SK-N-SH treated with all-trans-retinoic acid at 6 μM for 48 hours (cell line): ENCODE measurements around the gene N4BP2.

Source experiments
- ATAC-seq: fragments of 200-7000 bp; cut with Tn5 transposase; 3 replicates; pipeline ENCODE4 v1.9.1; 2020; ENCODE audit warnings: mild to moderate bottlenecking, moderate library complexity
- ARNTL ChIP-seq: fragments of 450-650 bp; formaldehyde crosslinking; IDR thresholded peaks from 2 replicates; pipeline ENCODE4 v1.5.0; 2020; ENCODE audit warnings: low read depth, mild to moderate bottlenecking, moderate library complexity, borderline replicate concordance
- BACH2 ChIP-seq: fragments of 250-450 bp; sonication (Bioruptor Pico); IDR thresholded peaks from 2 replicates; pipeline ENCODE4 v1.9.0; 2021; ENCODE audit warnings: mild to moderate bottlenecking, borderline replicate concordance
- CSDC2 ChIP-seq: fragments of 250-450 bp; sonication (Bioruptor Pico); IDR thresholded peaks from 2 replicates; pipeline ENCODE4 v1.5.0; 2020; ENCODE audit warnings: mild to moderate bottlenecking, moderate library complexity
- CSRNP3 ChIP-seq: fragments of 250-450 bp; sonication (Bioruptor Pico); IDR thresholded peaks from 2 replicates; pipeline ENCODE4 v1.5.1; 2021; ENCODE audit warnings: mild to moderate bottlenecking, moderate library complexity
- ESRRG ChIP-seq: fragments of 250-450 bp; sonication (Bioruptor Pico); IDR thresholded peaks from 2 replicates; pipeline ENCODE4 v1.6.1; 2021; ENCODE audit warnings: mild to moderate bottlenecking
- GLIS3 ChIP-seq: fragments of 250-450 bp; sonication (Bioruptor Pico); IDR thresholded peaks from 2 replicates; pipeline ENCODE4 v1.5.0; 2020; ENCODE audit warnings: mild to moderate bottlenecking, moderate library complexity
- ISL1 ChIP-seq: fragments of 250-450 bp; sonication (Bioruptor Pico); IDR thresholded peaks from 2 replicates; pipeline ENCODE4 v2.1.2; 2022; ENCODE audit warnings: mild to moderate bottlenecking, moderate library complexity
- OSR1 ChIP-seq: fragments of 250-450 bp; sonication (Bioruptor Pico); IDR thresholded peaks from 2 replicates; pipeline ENCODE4 v1.8.0; 2022; ENCODE audit warnings: moderate library complexity, mild to moderate bottlenecking, inconsistent platforms
- RARB ChIP-seq: fragments of 250-450 bp; sonication (Bioruptor Pico); IDR thresholded peaks from 2 replicates; pipeline ENCODE4 v1.8.0; 2021; ENCODE audit warnings: mild to moderate bottlenecking, moderate library complexity
- TCF4 ChIP-seq: fragments of 250-450 bp; sonication (Bioruptor Pico); IDR thresholded peaks from 2 replicates; pipeline ENCODE4 v1.8.0; 2021; ENCODE audit warnings: mild to moderate bottlenecking, moderate library complexity, borderline replicate concordance
- TOX ChIP-seq: fragments of 250-450 bp; sonication (Bioruptor Pico); IDR thresholded peaks from 2 replicates; pipeline ENCODE4 v1.8.0; 2021; ENCODE audit warnings: mild to moderate bottlenecking, moderate library complexity, borderline replicate concordance
- ZC3H10 ChIP-seq: fragments of 250-450 bp; sonication (Bioruptor Pico); IDR thresholded peaks from 2 replicates; pipeline ENCODE4 v1.5.1; 2021; ENCODE audit warnings: mild to moderate bottlenecking, moderate library complexity
- ZFP3 ChIP-seq: fragments of 250-450 bp; sonication (Bioruptor Pico); IDR thresholded peaks from 2 replicates; pipeline ENCODE4 v1.5.0; 2020; ENCODE audit warnings: mild to moderate bottlenecking, moderate library complexity
- ZNF565 ChIP-seq: fragments of 450-650 bp; formaldehyde crosslinking; conservative IDR thresholded peaks from 2 replicates; pipeline ENCODE4 v1.5.0; 2020; ENCODE audit warnings: low read depth, mild to moderate bottlenecking, moderate library complexity
- ZNF8 ChIP-seq: fragments of 450-650 bp; formaldehyde crosslinking; IDR thresholded peaks from 2 replicates; pipeline ENCODE4 v1.5.0; 2020; ENCODE audit warnings: mild to moderate bottlenecking, moderate library complexity
- TF ChIP-seq, protein P1 (sequence below): fragments of 250-450 bp; sonication (Bioruptor Pico); IDR thresholded peaks from 2 replicates; pipeline ENCODE4 v1.8.0; 2021; ENCODE audit warnings: low read depth, mild to moderate bottlenecking, moderate library complexity, borderline replicate concordance
- TF ChIP-seq, protein P2 (sequence below): fragments of 250-450 bp; sonication (Bioruptor Pico); IDR thresholded peaks from 2 replicates; pipeline ENCODE4 v1.5.1; 2020; ENCODE audit warnings: low read depth, mild to moderate bottlenecking, moderate library complexity

The N4BP2 gene

GRCh38 chr4:40190019-40190418 lies 133.4 kb downstream of the N4BP2 start:
- TF ChIP-seq ESRRG (CRISPR knock-in tag) (no peak), ZNF565 (CRISPR knock-in tag) (no peak)
- TF ChIP-seq, all 23 proteins: peak for 0
- ATAC-seq, result no peak

GRCh38 chr4:40190465-40190864 lies 133.8 kb downstream of the N4BP2 start:
- ATAC-seq, result no peak
- TF ChIP-seq, protein P1, sequence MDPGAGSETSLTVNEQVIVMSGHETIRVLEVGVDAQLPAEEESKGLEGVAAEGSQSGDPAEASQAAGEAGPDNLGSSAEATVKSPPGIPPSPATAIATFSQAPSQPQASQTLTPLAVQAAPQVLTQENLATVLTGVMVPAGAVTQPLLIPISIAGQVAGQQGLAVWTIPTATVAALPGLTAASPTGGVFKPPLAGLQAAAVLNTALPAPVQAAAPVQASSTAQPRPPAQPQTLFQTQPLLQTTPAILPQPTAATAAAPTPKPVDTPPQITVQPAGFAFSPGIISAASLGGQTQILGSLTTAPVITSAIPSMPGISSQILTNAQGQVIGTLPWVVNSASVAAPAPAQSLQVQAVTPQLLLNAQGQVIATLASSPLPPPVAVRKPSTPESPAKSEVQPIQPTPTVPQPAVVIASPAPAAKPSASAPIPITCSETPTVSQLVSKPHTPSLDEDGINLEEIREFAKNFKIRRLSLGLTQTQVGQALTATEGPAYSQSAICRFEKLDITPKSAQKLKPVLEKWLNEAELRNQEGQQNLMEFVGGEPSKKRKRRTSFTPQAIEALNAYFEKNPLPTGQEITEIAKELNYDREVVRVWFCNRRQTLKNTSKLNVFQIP (CRISPR knock-in tag), result no peak
- TF ChIP-seq OSR1 (no peak), ZNF8 (CRISPR knock-in tag) (no peak), ZC3H10 (no peak), ZFP3 (CRISPR knock-in tag) (no peak), ESRRG (CRISPR knock-in tag) (no peak), CSRNP3 (no peak), TCF4 (CRISPR knock-in tag) (no peak), ISL1 (CRISPR knock-in tag) (no peak)

DNA sequence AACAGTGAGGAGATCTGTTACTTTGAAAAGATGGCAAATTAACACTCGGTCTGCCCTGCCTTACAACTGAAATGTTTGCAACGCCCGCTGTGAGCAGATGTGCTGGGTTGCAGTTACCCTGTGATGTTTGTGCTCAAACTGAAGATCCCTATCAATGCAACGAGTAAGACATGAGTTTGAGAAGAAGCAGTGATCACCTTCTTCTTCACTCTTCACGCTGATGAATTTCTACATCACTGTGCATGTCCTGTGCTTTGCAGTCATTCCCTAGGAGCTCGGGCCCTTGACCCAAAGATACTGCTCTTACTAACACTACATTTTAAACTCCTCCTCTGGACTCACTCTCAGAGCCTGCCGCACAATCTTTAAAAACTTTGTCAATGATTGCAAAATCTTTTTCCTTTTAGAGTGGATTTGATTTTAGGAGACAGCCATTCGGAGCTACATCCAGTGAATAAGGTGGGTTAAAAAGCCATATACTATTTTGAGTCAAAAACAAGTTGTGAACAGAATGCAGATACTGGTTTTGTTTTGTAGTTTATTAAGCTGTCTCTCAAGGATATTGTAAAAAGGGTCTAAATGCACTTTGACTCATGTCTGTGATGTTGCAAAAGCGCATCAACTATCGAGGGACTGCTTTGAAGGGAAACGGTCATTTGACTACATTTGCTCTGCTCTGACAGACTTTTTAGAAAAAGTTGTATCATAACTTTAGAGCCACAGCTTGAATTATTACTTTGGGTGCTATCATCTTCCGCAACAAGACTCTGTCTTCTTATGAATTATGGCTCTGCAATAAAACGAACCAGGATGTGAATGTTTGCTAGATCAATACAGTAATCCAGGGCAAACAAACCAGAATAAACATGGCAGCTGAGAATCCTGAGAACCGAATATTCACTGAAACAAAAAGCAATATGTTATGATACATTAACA lies 134.5 kb downstream of the N4BP2 start:
- TF ChIP-seq TOX (CRISPR knock-in tag), result no peak
- TF ChIP-seq BACH2 (CRISPR knock-in tag), result no peak
- no peak for TF ChIP-seq ISL1 (CRISPR knock-in tag)
- TF ChIP-seq ESRRG (CRISPR knock-in tag), result no peak
- TF ChIP-seq, protein P2, sequence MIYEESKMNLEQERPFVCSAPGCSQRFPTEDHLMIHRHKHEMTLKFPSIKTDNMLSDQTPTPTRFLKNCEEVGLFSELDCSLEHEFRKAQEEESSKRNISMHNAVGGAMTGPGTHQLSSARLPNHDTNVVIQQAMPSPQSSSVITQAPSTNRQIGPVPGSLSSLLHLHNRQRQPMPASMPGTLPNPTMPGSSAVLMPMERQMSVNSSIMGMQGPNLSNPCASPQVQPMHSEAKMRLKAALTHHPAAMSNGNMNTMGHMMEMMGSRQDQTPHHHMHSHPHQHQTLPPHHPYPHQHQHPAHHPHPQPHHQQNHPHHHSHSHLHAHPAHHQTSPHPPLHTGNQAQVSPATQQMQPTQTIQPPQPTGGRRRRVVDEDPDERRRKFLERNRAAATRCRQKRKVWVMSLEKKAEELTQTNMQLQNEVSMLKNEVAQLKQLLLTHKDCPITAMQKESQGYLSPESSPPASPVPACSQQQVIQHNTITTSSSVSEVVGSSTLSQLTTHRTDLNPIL (CRISPR knock-in tag), result no peak
- no peak for TF ChIP-seq ZC3H10
- TF ChIP-seq CSDC2 (CRISPR knock-in tag), result no peak
- no peak for TF ChIP-seq TCF4 (CRISPR knock-in tag)
- TF ChIP-seq GLIS3, result no peak

DNA sequence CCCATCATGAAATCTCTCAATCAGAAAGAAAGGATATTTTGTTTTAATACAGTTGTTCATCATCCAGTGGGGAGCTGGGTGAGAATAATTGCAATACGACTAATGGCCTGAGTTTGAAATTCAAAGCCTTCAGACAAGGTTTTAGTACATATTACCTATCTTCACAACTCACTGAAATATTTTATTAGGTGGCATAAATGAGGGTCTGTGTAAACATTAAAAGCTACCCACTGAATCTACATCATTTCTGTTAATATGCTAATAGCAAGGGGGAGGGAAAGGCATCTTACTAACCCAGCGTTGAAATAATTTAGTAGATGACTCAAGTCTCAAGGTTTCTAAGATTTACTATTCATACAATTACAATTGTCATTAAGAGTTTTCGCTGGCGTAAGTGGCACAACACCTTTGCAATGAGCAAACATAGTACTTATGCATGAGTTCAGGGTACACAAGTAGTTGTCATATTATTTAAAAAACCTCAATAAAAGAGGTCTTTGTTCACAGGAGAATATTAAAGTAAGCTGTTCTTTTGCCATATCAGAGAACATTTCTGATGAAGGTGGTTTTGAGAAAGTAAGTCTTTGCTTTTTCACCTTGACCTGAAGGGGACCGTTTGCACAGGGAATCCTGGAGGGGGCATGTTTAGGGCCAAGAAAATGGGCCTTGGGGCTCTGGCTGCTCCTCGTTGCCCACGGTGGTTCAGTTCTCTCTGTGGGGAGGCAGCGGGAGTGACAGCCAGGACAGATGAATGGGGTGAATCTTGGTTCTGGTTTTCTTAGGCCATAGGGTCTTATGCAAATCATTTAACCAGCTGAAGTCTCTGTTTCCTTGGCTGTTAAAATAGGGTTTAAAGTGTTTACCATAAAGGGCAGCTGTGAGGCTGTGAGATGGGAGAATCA lies 135.7 kb downstream of the N4BP2 start:
- no peak for ATAC-seq
- TF ChIP-seq TCF4 (CRISPR knock-in tag) (no peak), ESRRG (CRISPR knock-in tag) (no peak), ISL1 (CRISPR knock-in tag) (no peak), ARNTL (CRISPR knock-in tag) (no peak), TOX (CRISPR knock-in tag) (no peak), GLIS3 (no peak), RARB (CRISPR knock-in tag) (no peak), ZFP3 (CRISPR knock-in tag) (no peak)
- TF ChIP-seq, protein P1 (CRISPR knock-in tag), result no peak

More for the DNA sequence above, 134.5 kb downstream of the N4BP2 start:
- ATAC-seq, result no peak
